Measurements from ENCODE around the gene BID. TPM values are rescaled to one million over a fixed set of nuclear protein-coding genes. Genes with fewer than 3 reads are reported as not detected.

BID gene
- total RNA-seq, 1 donor from 2014 or later, result 22.1 TPM

DNA sequence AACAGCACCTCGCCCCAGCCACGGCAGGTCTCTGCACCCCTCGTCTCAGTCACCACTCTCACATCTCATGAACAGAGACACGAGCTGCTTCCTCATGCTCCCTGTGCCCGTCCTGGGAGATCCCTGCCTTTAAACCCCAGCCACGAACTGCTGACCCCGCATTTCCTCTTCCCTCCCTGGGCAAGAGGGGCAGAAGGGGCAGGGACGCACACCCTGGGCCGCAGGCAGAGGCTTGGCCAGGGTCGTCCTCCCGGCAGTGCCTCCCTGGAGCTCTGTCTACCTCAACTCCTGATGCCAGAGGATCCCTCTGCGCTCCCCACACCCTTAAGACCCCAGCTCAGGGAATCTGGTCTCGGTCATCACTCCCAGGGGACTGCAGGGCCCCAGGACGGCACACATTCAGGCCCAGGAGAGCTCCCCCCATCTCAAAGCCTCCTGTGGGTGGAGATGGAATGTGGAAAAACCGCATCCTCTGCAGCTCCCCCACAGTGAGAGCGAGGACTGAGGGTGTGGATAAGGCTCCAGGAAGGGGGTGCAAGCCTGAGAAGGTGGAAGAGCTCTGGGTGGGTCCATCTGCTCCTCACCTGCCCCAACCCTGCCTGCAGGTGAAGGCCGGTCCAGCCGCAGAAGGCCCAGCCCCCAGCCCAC, 1.2 kb downstream of the BID start:
- peaks cover 1% of the 10 kb centered on the region for H3K36me3 ChIP-seq (ENCODE audit: control insufficient read depth, insufficient read depth, low read length)
- FAIRE-seq (no peak), DNase-seq (ENCODE audit: low read depth) (peak; percentile 37)
- no peaks in the 10 kb centered on the region for H3K27me3 ChIP-seq (ENCODE audit: control insufficient read depth, insufficient read depth, low read length)
- H3K4me3 ChIP-seq (ENCODE audit: low read depth, low read length), result peak overlapping the region; percentile 55
- TF ChIP-seq, protein P1, sequence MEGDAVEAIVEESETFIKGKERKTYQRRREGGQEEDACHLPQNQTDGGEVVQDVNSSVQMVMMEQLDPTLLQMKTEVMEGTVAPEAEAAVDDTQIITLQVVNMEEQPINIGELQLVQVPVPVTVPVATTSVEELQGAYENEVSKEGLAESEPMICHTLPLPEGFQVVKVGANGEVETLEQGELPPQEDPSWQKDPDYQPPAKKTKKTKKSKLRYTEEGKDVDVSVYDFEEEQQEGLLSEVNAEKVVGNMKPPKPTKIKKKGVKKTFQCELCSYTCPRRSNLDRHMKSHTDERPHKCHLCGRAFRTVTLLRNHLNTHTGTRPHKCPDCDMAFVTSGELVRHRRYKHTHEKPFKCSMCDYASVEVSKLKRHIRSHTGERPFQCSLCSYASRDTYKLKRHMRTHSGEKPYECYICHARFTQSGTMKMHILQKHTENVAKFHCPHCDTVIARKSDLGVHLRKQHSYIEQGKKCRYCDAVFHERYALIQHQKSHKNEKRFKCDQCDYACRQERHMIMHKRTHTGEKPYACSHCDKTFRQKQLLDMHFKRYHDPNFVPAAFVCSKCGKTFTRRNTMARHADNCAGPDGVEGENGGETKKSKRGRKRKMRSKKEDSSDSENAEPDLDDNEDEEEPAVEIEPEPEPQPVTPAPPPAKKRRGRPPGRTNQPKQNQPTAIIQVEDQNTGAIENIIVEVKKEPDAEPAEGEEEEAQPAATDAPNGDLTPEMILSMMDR (IDR thresholded peaks at IDR 0.05; ENCODE audit: insufficient read depth, low read length, severe bottlenecking), result no peak

DNA sequence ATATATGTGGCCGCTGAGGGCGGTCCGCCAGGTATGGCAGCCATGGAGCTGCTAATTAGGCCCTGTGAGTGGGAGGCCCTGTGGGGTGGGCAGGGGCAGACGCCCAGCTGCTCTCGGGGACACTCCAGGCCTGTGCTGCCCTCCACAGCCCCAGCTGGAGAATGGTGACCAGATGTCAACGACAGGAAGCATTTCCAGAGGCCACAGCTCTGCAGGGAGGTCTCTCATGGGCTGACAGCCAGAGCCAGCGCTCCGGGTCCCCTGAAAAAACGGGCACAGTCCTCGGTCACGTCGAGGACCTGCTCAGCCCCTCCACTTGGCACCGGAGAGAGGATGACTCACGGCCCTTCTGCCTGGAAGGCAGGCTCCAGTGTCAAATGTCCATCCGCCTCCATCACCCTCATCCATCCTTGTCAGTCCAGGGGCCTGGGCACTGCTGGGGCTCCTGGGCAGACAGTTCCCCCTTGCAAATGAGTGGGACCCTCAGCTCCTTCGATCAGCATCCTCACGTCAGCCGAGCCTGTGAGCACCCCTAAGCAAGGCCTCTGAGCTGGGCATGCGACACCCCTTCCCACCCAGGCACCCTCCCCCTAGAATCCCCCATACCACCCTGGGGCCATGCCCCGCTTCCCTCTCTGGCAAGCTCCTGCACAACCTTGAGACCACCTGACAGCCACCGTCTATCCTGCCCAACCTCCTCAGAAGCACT, 1.9 kb downstream of the BID start:
- DNase-seq (ENCODE audit: low read depth) (peak; percentile 29), FAIRE-seq (no peak)
- Histone ChIP-seq H3K36me3 (ENCODE audit: control insufficient read depth, insufficient read depth, low read length) (peaks cover 1% of the 10 kb centered on the region), H3K4me3 (ENCODE audit: low read depth, low read length) (no peak overlapping the region), H3K27me3 (ENCODE audit: control insufficient read depth, insufficient read depth, low read length) (no peaks in the 10 kb centered on the region)
- TF ChIP-seq, protein P1 (IDR thresholded peaks at IDR 0.05; ENCODE audit: insufficient read depth, low read length, severe bottlenecking), result no peak

DNA sequence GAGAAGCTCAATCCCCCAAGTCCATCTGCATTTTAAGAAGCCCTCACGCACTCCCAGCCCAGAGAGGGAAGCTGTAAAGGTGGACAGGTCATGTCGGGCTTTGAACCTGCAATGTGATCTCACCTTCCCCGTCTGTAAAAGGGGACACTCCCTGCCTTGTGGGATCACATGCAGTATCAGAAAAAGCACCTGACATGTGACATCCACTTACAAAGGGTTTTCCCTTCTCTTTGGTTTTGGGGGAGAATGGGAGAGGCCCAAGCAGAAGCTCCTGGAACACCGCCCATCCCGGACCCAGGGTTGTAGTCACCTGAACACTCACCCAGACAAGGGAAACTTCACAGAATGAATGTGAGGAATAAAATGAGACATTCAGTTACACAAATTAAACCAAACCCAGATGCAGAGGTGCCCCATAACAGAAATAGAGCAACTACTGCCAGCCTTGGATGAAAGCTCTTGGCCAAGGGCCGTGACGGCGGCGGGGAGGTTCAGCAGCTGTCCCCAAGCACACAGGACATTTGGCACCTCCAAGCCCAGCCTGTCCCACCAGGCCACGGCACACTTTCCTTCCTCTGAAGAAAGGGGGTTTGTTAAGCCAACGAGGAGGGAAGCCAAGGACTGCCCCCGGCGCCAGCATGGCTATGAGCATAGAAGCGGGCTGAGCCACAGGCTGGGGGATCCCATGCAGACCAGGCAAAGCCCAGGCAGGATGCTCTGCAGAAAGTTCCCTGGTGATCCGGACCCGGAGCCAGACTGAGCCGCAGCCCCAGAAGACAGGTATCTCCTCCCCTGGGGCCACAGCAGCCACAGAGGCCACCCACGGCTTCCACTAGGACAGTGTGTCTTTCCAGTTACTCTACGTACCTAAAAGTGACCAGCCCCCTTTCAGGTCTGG, 3.8 kb downstream of the BID start:
- DNase-seq (ENCODE audit: low read depth) (no peak), FAIRE-seq (no peak)
- Histone ChIP-seq H3K27me3 (ENCODE audit: control insufficient read depth, insufficient read depth, low read length) (no peaks in the 10 kb centered on the region), H3K4me3 (ENCODE audit: low read depth, low read length) (no peak overlapping the region), H3K36me3 (ENCODE audit: control insufficient read depth, insufficient read depth, low read length) (peaks cover 1% of the 10 kb centered on the region)
- TF ChIP-seq, protein P1 (IDR thresholded peaks at IDR 0.05; ENCODE audit: insufficient read depth, low read length, severe bottlenecking), result no peak

DNA sequence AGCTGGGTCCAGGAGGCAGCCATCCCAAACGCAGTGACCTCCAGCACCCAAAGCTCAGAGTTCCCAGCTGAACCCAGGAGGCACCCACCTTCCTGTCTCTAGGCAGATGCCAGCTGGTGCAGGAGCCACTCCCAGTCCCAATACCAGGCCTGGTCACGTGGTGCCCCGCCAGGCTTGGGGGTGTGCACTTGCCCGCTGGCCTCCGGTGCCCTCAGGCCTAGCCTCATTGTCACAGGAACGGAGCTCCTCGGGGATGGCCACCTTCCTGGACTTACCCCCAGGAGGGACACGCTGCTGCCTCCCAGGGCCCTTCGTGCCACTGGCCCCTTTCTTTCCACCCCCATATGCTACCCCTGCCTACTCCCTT, 4.6 kb downstream of the BID start:
- no peak for FAIRE-seq
- TF ChIP-seq, protein P1 (IDR thresholded peaks at IDR 0.05; ENCODE audit: insufficient read depth, low read length, severe bottlenecking), result no peak

DNA sequence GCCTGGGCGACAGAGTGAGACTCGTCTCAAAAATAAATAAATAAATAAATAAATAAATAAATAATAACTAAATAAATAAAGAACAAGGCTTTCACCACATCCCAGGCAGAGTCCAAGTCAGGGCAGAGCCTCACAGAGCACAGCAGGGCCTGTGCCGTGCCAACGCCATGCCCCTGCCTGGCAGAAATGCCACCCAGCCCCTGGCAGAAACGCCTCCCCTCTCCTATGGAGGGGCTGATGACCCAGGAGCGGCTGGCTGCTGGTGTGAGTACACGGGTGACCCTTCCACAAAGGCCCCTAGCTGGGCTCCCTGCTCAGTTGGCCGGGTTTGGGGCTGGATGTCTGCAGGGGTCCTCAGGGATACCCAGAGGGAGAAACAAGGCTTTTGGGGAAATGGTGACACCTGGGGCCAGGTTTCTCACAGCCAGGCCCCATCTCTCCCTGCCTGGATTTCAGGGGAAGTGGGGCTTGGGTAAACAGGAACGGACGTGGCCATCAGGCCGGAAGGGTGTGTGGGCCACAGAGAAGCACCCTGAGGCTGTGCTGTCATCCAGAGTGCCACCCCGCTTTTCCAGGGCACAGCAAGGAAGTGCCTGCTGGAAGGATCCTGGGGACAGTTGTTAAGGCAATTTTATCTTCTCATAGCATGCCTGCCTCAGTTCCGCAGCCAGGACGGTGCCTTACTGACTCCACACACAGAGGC, 5.1 kb downstream of the BID start:
- peaks cover 1% of the 10 kb centered on the region for H3K36me3 ChIP-seq (ENCODE audit: control insufficient read depth, insufficient read depth, low read length)
- TF ChIP-seq, protein P1 (IDR thresholded peaks at IDR 0.05; ENCODE audit: insufficient read depth, low read length, severe bottlenecking), result no peak
- H3K27me3 ChIP-seq (ENCODE audit: control insufficient read depth, insufficient read depth, low read length), result no peaks in the 10 kb centered on the region
- DNase-seq (ENCODE audit: low read depth) (no peak), FAIRE-seq (no peak)
- H3K4me3 ChIP-seq (ENCODE audit: low read depth, low read length), result no peak overlapping the region

More for the DNA sequence above, 4.6 kb downstream of the BID start:
- Histone ChIP-seq H3K36me3 (ENCODE audit: control insufficient read depth, insufficient read depth, low read length) (peaks cover 1% of the 10 kb centered on the region), H3K27me3 (ENCODE audit: control insufficient read depth, insufficient read depth, low read length) (no peaks in the 10 kb centered on the region), H3K4me3 (ENCODE audit: low read depth, low read length) (no peak overlapping the region)
- no peak for DNase-seq (ENCODE audit: low read depth)
